Body of pancreas (tissue), 4 donors: ENCODE results near the gene RPGRIP1. TPM values are rescaled to one million over a fixed set of nuclear protein-coding genes. Genes with fewer than 3 reads are reported as not detected.
A peak's percentile ranks its signal among the peaks of the same experiment; 100 is the strongest.

Experiments
- ATAC-seq: fragments of 150-250 bp; one replicate; pipeline ENCODE4 v1.9.1; 2016
- DNase-seq, 4 donors: peaks; one replicate each; pipeline ENCODE4 v3.0.0-alpha.2; 2019
- H3K27ac ChIP-seq, 4 donors: fragments of 200-600 bp; sonication (generic); 1 replicate in 3 of 4; 2 replicates in 1 of 4; pipeline versions ENCODE4 v1.5.1 to v1.6.1; 2016 to 2019; ENCODE audit warnings: mild to moderate bottlenecking in 1 of 4, mixed read lengths in 1 of 4, moderate library complexity in 1 of 4
- H3K27me3 ChIP-seq, 2 donors: fragments of 200-600 bp; sonication (generic); one replicate each; pipeline ENCODE4 v1.6.0; 2016; ENCODE audit warnings: mild to moderate bottlenecking in 1 of 2
- H3K36me3 ChIP-seq, 2 donors: fragments of 200-600 bp; sonication (generic); replicated peaks in 1 of 2; 2 replicates each; pipeline ENCODE4 v1.5.1; 2016; ENCODE audit warnings: low read depth in 2 of 2; ENCODE audit not compliant: insufficient read depth in 1 of 2
- H3K4me1 ChIP-seq: fragments of 200-600 bp; sonication (generic); one replicate; pipeline ENCODE4 v1.6.0; 2016
- H3K4me3 ChIP-seq, 2 donors: fragments of 200-600 bp; sonication (generic); 1 replicate in 1 of 2; 2 replicates in 1 of 2; pipeline ENCODE4 v1.5.1; 2016 to 2019
- H3K9me3 ChIP-seq, 3 donors: fragments of 200-600 bp; sonication (generic); 1 replicate in 2 of 3; 2 replicates in 1 of 3; pipeline ENCODE4 v1.5.1; 2016
- POLR2A ChIP-seq, 3 donors: fragments of 450-650 bp; IDR thresholded peaks; one replicate each; pipeline ENCODE4 v1.6.1; 2016; ENCODE audit warnings: antibody characterized with exemption in 3 of 3, mild to moderate bottlenecking in 2 of 3
- WGBS, 2 donors: methylation state at CpG; one replicate each; pipeline ENCODE4 v1.1.5; 2017; 5-methylcytosine and 5-hydroxymethylcytosine counted together
- intact Hi-C: fragments of 100-400 bp; cut with DNase I; formaldehyde crosslinking; loops from one replicate; pipeline ENCODE4 v1.15.1; 2023
- total RNA-seq, 2 donors: library from RNA; depleted of rRNA; stranded (reverse); fragments of >200 nt; gene quantifications; one replicate each; pipeline ENCODE4 v1.1.0, GENCODE V29; 2016
- TF ChIP-seq, protein P1 (sequence below), 7 experiments: fragments of 450-650 bp in 4 of 7; fragments of 200-600 bp in 3 of 7; sonication (generic) in 3 of 7; IDR thresholded peaks; one replicate each; pipeline ENCODE4 v1.5.1; 2016 to 2019; ENCODE audit warnings: antibody characterized with exemption in 7 of 7

Gene RPGRIP1
- not detected for total RNA-seq

DNA sequence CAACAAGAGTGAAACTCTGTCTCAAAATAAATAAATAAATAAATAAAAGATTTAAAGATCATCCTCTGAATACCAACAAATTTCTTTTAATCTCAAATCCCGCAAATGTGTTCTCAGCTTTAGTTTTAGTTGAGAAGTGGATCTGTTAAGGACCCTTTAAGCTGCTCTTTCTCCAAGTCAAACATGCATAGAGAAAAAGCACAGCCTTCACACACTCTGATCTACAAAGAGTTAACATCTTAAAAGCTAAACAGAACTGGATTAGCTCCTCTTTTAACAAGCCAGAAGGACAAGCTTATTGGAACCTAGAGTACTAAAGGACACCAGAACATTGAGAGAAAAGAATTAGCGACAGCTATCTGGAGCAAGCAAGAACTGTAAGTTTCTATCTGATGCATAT lies at the start of gene RPGRIP1:
RPGRIP1 (plus strand) TSS at position 301 of the 400 bp plus-strand sequence. CDS start 7,894 bp downstream, outside the sequence.
- ATAC-seq (no peak), DNase-seq (no peak)
- TF ChIP-seq POLR2A (IDR thresholded peaks at IDR 0.05), result no peak
- TF ChIP-seq, protein P1, sequence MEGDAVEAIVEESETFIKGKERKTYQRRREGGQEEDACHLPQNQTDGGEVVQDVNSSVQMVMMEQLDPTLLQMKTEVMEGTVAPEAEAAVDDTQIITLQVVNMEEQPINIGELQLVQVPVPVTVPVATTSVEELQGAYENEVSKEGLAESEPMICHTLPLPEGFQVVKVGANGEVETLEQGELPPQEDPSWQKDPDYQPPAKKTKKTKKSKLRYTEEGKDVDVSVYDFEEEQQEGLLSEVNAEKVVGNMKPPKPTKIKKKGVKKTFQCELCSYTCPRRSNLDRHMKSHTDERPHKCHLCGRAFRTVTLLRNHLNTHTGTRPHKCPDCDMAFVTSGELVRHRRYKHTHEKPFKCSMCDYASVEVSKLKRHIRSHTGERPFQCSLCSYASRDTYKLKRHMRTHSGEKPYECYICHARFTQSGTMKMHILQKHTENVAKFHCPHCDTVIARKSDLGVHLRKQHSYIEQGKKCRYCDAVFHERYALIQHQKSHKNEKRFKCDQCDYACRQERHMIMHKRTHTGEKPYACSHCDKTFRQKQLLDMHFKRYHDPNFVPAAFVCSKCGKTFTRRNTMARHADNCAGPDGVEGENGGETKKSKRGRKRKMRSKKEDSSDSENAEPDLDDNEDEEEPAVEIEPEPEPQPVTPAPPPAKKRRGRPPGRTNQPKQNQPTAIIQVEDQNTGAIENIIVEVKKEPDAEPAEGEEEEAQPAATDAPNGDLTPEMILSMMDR (IDR thresholded peaks at IDR 0.05), result no peak
- H3K27ac ChIP-seq, result no peak within 1 kb of the TSS
- intact Hi-C loops, result no loop called here
- no peak within 1 kb of the TSS for H3K4me3 ChIP-seq
- no peaks in the 10 kb centered on the region for H3K9me3 ChIP-seq
- H3K27me3 ChIP-seq, result no peaks in the 10 kb centered on the region
- WGBS, 2 donors, result 91 to 98% methylated on average over 2 of the region's 2 CpGs
- no peaks in the 10 kb centered on the region for H3K4me1 ChIP-seq
- no peaks in the 10 kb centered on the region for H3K36me3 ChIP-seq

- DNase-seq (no peak), ATAC-seq (no peak)
- no peak for TF ChIP-seq POLR2A (IDR thresholded peaks at IDR 0.05)
- TF ChIP-seq, protein P1 (IDR thresholded peaks at IDR 0.05), result no peak
- Histone ChIP-seq H3K4me1 (peaks cover 59% of the 10 kb centered on the region), H3K36me3 (peaks cover 0 to 34% of the 10 kb centered on the region in 2 donors), H3K27me3 (no peaks in the 10 kb centered on the region), H3K27ac (peak overlapping the region in 1 of 4 donors; percentile 35), H3K9me3 (no peaks in the 10 kb centered on the region), H3K4me3 (no peak overlapping the region)
- intact Hi-C loops, result loop anchor here (10.0 kb wide), 1 partner anchor 144 kb away; no protein-coding TSS in a partner anchor
- 69 to 72% methylated on average over 14 of the region's 14 CpGs for WGBS, 2 donors
Measured at GRCh38 chr14:21231020-21231652, 48.7 kb upstream of the RPGRIP1 start.

- Histone ChIP-seq H3K4me1 (peaks cover 68% of the 10 kb centered on the region), H3K4me3 (no peak overlapping the region), H3K27ac (no peak overlapping the region), H3K36me3 (peaks cover 0 to 29% of the 10 kb centered on the region in 2 donors), H3K9me3 (no peaks in the 10 kb centered on the region), H3K27me3 (no peaks in the 10 kb centered on the region)
- no peak for TF ChIP-seq POLR2A (IDR thresholded peaks at IDR 0.05)
- TF ChIP-seq, protein P1 (IDR thresholded peaks at IDR 0.05), result peak in 4 of 7 experiments; percentile 15 to 33 (median 18)
- ATAC-seq, result no peak
- DNase-seq, result no peak
- 36 to 42% methylated on average over 8 of the region's 8 CpGs for WGBS, 2 donors
- intact Hi-C loops, result loop anchor here (10.0 kb wide), 1 partner anchor 141 kb away; no protein-coding TSS in a partner anchor
Measured at GRCh38 chr14:21233457-21234076, 46.3 kb upstream of the RPGRIP1 start.

- Histone ChIP-seq H3K9me3 (no peaks in the 10 kb centered on the region), H3K36me3 (peaks cover 0 to 29% of the 10 kb centered on the region in 2 donors), H3K27me3 (no peaks in the 10 kb centered on the region), H3K4me1 (peaks cover 72% of the 10 kb centered on the region), H3K27ac (peak overlapping the region in 1 of 4 donors; percentile 27), H3K4me3 (no peak overlapping the region)
- TF ChIP-seq POLR2A (IDR thresholded peaks at IDR 0.05), result no peak
- TF ChIP-seq, protein P1 (IDR thresholded peaks at IDR 0.05), result no peak
- intact Hi-C loops, result loop anchor here (10.0 kb wide), 1 partner anchor 141 kb away; no protein-coding TSS in a partner anchor
- no peak for ATAC-seq
- WGBS, 2 donors, result 66 to 75% methylated on average over 5 of the region's 5 CpGs
- DNase-seq, result no peak
Measured at GRCh38 chr14:21234112-21234511, 45.8 kb upstream of the RPGRIP1 start.
